Measurements from ENCODE around the gene VGF. TPM values are rescaled to one million over a fixed set of nuclear protein-coding genes. Genes with fewer than 3 reads are reported as not detected.
"Not testable (repeated sequence)": the region's sequence is repeated elsewhere in the genome, so short reads cannot be mapped to it uniquely, and the experiment has no call there.

VGF gene
- polyA plus RNA-seq, 1 donor (not counting 4 experiments of a cell fraction or from before 2014, with no cell fraction given) = 0.04 TPM

GRCh38 chr7:101206665-101207042, 41.3 kb upstream of the VGF start:
- no peak for TF ChIP-seq EZH2 (IDR thresholded peaks at IDR 0.05; ENCODE audit: low read length)
- no peak for TF ChIP-seq CTCF (optimal IDR thresholded peaks at IDR 0.05 in 1 of 3, IDR thresholded peaks at IDR 0.05 in 1 of 3, conservative IDR thresholded peaks at IDR 0.05 in 1 of 3; ENCODE audit: extremely low read depth in 1 of 3, insufficient read depth in 2 of 3, low read length in 3 of 3)
- no peak overlapping the region for H3K9ac ChIP-seq (ENCODE audit: control insufficient read depth, extremely low read depth, insufficient read depth, low read length)
- H3K4me3 ChIP-seq (ENCODE audit: control insufficient read depth in 2 of 3, extremely low read depth in 1 of 3, insufficient read depth in 2 of 3, low read depth in 1 of 3, low read length in 3 of 3) = no peak overlapping the region
- H3K27me3 ChIP-seq (ENCODE audit: control insufficient read depth, extremely low read depth, insufficient read depth, low read length) = peaks cover 19% of the 10 kb centered on the region
- H3K4me2 ChIP-seq (ENCODE audit: control insufficient read depth, extremely low read depth, insufficient read depth, low read depth, low read length) = no peak overlapping the region
- H3K4me1 ChIP-seq (ENCODE audit: control insufficient read depth, extremely low read depth, insufficient read depth, low read length) = no peaks in the 10 kb centered on the region
- H3K36me3 ChIP-seq (ENCODE audit: control insufficient read depth in 2 of 2, extremely low read depth in 1 of 2, insufficient read depth in 2 of 2, low read length in 2 of 2) = peaks cover 7 to 22% of the 10 kb centered on the region in 2 experiments
- no peak overlapping the region for H2AFZ ChIP-seq (ENCODE audit: control insufficient read depth, low read length)
- no peaks in the 10 kb centered on the region for H3K9me1 ChIP-seq (ENCODE audit: control insufficient read depth, extremely low read depth, insufficient read depth, low read length)
- H4K20me1 ChIP-seq (ENCODE audit: control insufficient read depth, extremely low read depth, insufficient read depth, low read length) = no peaks in the 10 kb centered on the region
- dilution Hi-C loops (cut with MboI; ENCODE audit: extremely low pct_ligation_motif_present, low sequenced_read_pairs) = no loop called here
- DNase-seq (ENCODE audit: low read depth, low spot score) (no peak), FAIRE-seq (no peak)
- H3K27ac ChIP-seq (ENCODE audit: control insufficient read depth, insufficient read depth, low read length) = no peak overlapping the region
- no peaks in the 10 kb centered on the region for H3K9me3 ChIP-seq (ENCODE audit: control insufficient read depth, low read depth, low read length)
- H3K79me2 ChIP-seq (ENCODE audit: control insufficient read depth, insufficient read depth, low read length) = no peaks in the 10 kb centered on the region

DNA sequence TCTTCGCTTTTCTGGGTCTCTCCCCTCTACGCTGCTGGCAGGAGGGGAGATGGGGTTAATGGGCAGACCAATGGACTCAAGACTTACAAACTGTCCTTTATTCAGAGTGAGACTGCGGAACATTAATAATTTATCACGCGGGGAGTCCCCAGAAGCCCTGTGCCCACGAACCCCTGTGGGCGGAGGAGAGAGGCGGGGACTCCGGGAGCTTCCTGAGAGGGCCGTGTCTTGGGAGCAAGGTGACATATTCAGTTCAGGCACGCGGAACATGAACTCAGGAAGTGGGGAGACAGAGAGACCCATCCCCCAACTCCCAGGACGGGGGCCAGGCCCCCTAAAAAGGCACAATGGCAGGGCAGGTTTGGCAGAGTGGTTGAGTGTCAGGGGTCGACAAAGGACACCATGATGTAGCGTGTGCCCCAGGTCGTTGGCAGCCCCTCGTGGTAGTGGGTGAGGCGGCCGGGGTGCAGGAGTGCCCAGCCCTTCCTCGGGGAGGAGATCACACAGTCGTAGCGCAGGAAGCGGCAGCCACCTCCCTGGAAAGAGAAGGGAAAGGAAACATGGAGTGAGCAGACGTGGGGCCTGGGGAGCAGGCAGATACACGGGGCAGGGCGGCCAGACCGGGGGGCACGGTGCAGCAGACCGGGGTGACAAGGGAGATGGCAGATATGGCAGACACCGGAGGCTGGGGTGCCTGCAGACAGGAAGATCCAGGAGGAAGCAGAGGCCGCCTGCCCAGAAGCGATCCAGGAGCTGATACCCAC, 40.7 kb upstream of the VGF start:
- H3K9me3 ChIP-seq (ENCODE audit: control insufficient read depth, low read depth, low read length) = no peaks in the 10 kb centered on the region
- H3K79me2 ChIP-seq (ENCODE audit: control insufficient read depth, insufficient read depth, low read length) = no peaks in the 10 kb centered on the region
- no peak for FAIRE-seq
- H3K36me3 ChIP-seq (ENCODE audit: control insufficient read depth in 2 of 2, extremely low read depth in 1 of 2, insufficient read depth in 2 of 2, low read length in 2 of 2) = peaks cover 7 to 21% of the 10 kb centered on the region in 2 experiments
- no peak overlapping the region for H3K4me2 ChIP-seq (ENCODE audit: control insufficient read depth, extremely low read depth, insufficient read depth, low read depth, low read length)
- H3K4me1 ChIP-seq (ENCODE audit: control insufficient read depth, extremely low read depth, insufficient read depth, low read length) = no peaks in the 10 kb centered on the region
- H2AFZ ChIP-seq (ENCODE audit: control insufficient read depth, low read length) = no peak overlapping the region
- no peaks in the 10 kb centered on the region for H4K20me1 ChIP-seq (ENCODE audit: control insufficient read depth, extremely low read depth, insufficient read depth, low read length)
- DNase-seq (ENCODE audit: low read depth, low spot score) = no peak
- dilution Hi-C loops (cut with MboI; ENCODE audit: extremely low pct_ligation_motif_present, low sequenced_read_pairs) = no loop called here
- H3K27ac ChIP-seq (ENCODE audit: control insufficient read depth, insufficient read depth, low read length) = no peak overlapping the region
- H3K9ac ChIP-seq (ENCODE audit: control insufficient read depth, extremely low read depth, insufficient read depth, low read length) = no peak overlapping the region
- no peaks in the 10 kb centered on the region for H3K9me1 ChIP-seq (ENCODE audit: control insufficient read depth, extremely low read depth, insufficient read depth, low read length)
- TF ChIP-seq EZH2 (IDR thresholded peaks at IDR 0.05; ENCODE audit: low read length) = no peak
- TF ChIP-seq CTCF (optimal IDR thresholded peaks at IDR 0.05 in 1 of 3, IDR thresholded peaks at IDR 0.05 in 1 of 3, conservative IDR thresholded peaks at IDR 0.05 in 1 of 3; ENCODE audit: extremely low read depth in 1 of 3, insufficient read depth in 2 of 3, low read length in 3 of 3) = no peak
- no peak overlapping the region for H3K4me3 ChIP-seq (ENCODE audit: control insufficient read depth in 2 of 3, extremely low read depth in 1 of 3, insufficient read depth in 2 of 3, low read depth in 1 of 3, low read length in 3 of 3)
- H3K27me3 ChIP-seq (ENCODE audit: control insufficient read depth, extremely low read depth, insufficient read depth, low read length) = peaks cover 24% of the 10 kb centered on the region

- H3K4me1 ChIP-seq (ENCODE audit: control insufficient read depth, extremely low read depth, insufficient read depth, low read length); H3K27ac ChIP-seq (ENCODE audit: control insufficient read depth, insufficient read depth, low read length); H4K20me1 ChIP-seq (ENCODE audit: control insufficient read depth, extremely low read depth, insufficient read depth, low read length); H3K9me3 ChIP-seq (ENCODE audit: control insufficient read depth, low read depth, low read length); H2AFZ ChIP-seq (ENCODE audit: control insufficient read depth, low read length); FAIRE-seq; H3K9me1 ChIP-seq (ENCODE audit: control insufficient read depth, extremely low read depth, insufficient read depth, low read length); dilution Hi-C loops (cut with MboI; ENCODE audit: extremely low pct_ligation_motif_present, low sequenced_read_pairs); H3K4me2 ChIP-seq (ENCODE audit: control insufficient read depth, extremely low read depth, insufficient read depth, low read depth, low read length); H3K9ac ChIP-seq (ENCODE audit: control insufficient read depth, extremely low read depth, insufficient read depth, low read length); DNase-seq (ENCODE audit: low read depth, low spot score); H3K4me3 ChIP-seq (ENCODE audit: control insufficient read depth in 2 of 3, extremely low read depth in 1 of 3, insufficient read depth in 2 of 3, low read depth in 1 of 3, low read length in 3 of 3); H3K79me2 ChIP-seq (ENCODE audit: control insufficient read depth, insufficient read depth, low read length): not testable (repeated sequence)
- Histone ChIP-seq H3K27me3 (ENCODE audit: control insufficient read depth, extremely low read depth, insufficient read depth, low read length) (peaks cover 31% of the 10 kb centered on the region), H3K36me3 (ENCODE audit: control insufficient read depth in 2 of 2, extremely low read depth in 1 of 2, insufficient read depth in 2 of 2, low read length in 2 of 2) (peaks cover 0 to 10% of the 10 kb centered on the region in 2 experiments)
These were observed 38.7 kb upstream of the VGF start for GRCh38 chr7:101203740-101204738.
